Osteoblast (primary cell): Measurements from ENCODE around the gene AXIN2. TPM values are rescaled to one million over a fixed set of nuclear protein-coding genes. Genes with fewer than 3 reads are reported as not detected.

ENCODE experiments used
- DNase-seq: peaks from one replicate; pipeline ENCODE4 v3.0.0; 2011; ENCODE audit warnings: low spot score, mixed read lengths; ENCODE audit not compliant: insufficient read length; ENCODE audit errors: missing footprints
- H2AFZ ChIP-seq: 2 replicates; pipeline ENCODE4 v1.6.0; 2011; ENCODE audit warnings: mild to moderate bottlenecking, low read length
- H3K27ac ChIP-seq: 2 replicates; pipeline ENCODE4 v1.5.1; 2011; ENCODE audit warnings: mild to moderate bottlenecking, low read depth, low read length, moderate library complexity
- H3K27me3 ChIP-seq: 2 replicates; pipeline ENCODE4 v1.6.0; 2012; ENCODE audit warnings: mild to moderate bottlenecking, control low read depth, inconsistent platforms, low read length, moderate library complexity; ENCODE audit not compliant: insufficient read depth
- H3K36me3 ChIP-seq: 2 replicates; pipeline ENCODE4 v1.5.1; 2011; ENCODE audit warnings: mild to moderate bottlenecking, low read length, control low read depth, moderate library complexity; ENCODE audit not compliant: insufficient read depth
- H3K4me1 ChIP-seq: 2 replicates; pipeline ENCODE4 v1.5.1; 2011; ENCODE audit warnings: mild to moderate bottlenecking, low read length, control low read depth, moderate library complexity; ENCODE audit not compliant: insufficient read depth
- H3K4me2 ChIP-seq: 2 replicates; pipeline ENCODE4 v1.6.0; 2011; ENCODE audit warnings: mild to moderate bottlenecking, low read length; ENCODE audit not compliant: insufficient read depth
- H3K4me3 ChIP-seq: fragments of 200-600 bp; sonication (generic); 3 replicates; pipeline ENCODE4 v1.5.1; 2012; ENCODE audit warnings: mild to moderate bottlenecking, low read length, inconsistent platforms; ENCODE audit not compliant: insufficient read depth
- H3K79me2 ChIP-seq: 2 replicates; pipeline ENCODE4 v1.6.0; 2012; ENCODE audit warnings: mild to moderate bottlenecking, low read length, control low read depth, inconsistent platforms; ENCODE audit not compliant: insufficient read depth
- H3K9me3 ChIP-seq: 2 replicates; pipeline ENCODE4 v1.5.1; 2011; ENCODE audit warnings: low read depth, low read length, control low read depth
- H4K20me1 ChIP-seq: 2 replicates; pipeline ENCODE4 v1.6.0; 2012; ENCODE audit warnings: mild to moderate bottlenecking, low read length, control low read depth; ENCODE audit not compliant: insufficient read depth
- total RNA-seq: library from RNA; depleted of rRNA; stranded (reverse); fragments of >200 nt; gene quantifications from 2 replicates; pipeline ENCODE4 v1.2.3, GENCODE V29; 2012
- TF ChIP-seq, protein P1 (sequence below): IDR thresholded peaks from 2 replicates; pipeline ENCODE4 v1.5.1; 2011; ENCODE audit warnings: mild to moderate bottlenecking, low read depth, low read length, moderate library complexity; ENCODE audit errors: extremely low read depth

Gene AXIN2
- total RNA-seq, 1 donor: 5.1 TPM

DNA sequence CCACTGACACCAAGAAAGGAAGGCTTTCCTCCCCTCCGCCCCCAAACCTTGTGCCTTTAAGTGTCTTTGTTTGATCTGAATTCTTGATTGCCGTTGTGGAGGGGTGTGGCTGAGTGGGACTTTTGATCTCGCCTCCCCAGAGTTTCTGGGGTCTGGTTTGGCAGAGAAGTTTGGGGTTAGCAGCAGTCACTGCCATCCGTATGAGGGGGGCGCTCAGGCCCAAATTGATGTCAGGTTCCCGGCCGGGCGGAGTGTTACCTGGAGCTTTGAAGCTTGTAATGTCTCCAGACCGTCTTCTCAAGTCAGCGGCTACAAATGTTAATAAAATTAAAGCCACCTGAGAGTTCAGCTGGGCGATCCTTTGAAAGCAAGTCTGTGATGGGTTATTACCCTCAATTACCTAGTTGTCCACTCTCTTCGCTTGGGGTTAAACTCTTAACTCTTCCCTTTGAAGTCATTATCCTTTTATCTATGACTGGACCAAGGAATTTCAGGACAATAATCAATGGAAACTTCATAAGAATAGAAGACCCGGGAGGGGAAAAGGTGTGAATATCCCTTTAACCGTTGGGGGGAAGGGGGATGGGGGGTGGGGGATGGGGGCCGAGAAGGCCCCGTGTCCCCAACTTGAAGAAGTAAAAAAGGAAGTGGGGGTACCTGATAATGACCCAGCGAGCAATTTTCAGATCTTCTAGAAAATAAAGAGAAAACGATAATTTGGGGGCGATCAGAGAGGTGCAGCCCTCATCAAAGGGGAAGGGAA, 31.8 kb upstream of the AXIN2 start:
- Histone ChIP-seq H3K27me3 (no peaks in the 10 kb centered on the region), H3K36me3 (no peaks in the 10 kb centered on the region), H3K27ac (no peak overlapping the region), H3K4me3 (no peak overlapping the region), H3K79me2 (no peaks in the 10 kb centered on the region), H2AFZ (no peak overlapping the region), H4K20me1 (no peaks in the 10 kb centered on the region), H3K4me1 (no peaks in the 10 kb centered on the region), H3K9me3 (no peaks in the 10 kb centered on the region), H3K4me2 (peak overlapping the region; percentile 78)
- DNase-seq: no peak
- TF ChIP-seq, protein P1, sequence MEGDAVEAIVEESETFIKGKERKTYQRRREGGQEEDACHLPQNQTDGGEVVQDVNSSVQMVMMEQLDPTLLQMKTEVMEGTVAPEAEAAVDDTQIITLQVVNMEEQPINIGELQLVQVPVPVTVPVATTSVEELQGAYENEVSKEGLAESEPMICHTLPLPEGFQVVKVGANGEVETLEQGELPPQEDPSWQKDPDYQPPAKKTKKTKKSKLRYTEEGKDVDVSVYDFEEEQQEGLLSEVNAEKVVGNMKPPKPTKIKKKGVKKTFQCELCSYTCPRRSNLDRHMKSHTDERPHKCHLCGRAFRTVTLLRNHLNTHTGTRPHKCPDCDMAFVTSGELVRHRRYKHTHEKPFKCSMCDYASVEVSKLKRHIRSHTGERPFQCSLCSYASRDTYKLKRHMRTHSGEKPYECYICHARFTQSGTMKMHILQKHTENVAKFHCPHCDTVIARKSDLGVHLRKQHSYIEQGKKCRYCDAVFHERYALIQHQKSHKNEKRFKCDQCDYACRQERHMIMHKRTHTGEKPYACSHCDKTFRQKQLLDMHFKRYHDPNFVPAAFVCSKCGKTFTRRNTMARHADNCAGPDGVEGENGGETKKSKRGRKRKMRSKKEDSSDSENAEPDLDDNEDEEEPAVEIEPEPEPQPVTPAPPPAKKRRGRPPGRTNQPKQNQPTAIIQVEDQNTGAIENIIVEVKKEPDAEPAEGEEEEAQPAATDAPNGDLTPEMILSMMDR: no peak

DNA sequence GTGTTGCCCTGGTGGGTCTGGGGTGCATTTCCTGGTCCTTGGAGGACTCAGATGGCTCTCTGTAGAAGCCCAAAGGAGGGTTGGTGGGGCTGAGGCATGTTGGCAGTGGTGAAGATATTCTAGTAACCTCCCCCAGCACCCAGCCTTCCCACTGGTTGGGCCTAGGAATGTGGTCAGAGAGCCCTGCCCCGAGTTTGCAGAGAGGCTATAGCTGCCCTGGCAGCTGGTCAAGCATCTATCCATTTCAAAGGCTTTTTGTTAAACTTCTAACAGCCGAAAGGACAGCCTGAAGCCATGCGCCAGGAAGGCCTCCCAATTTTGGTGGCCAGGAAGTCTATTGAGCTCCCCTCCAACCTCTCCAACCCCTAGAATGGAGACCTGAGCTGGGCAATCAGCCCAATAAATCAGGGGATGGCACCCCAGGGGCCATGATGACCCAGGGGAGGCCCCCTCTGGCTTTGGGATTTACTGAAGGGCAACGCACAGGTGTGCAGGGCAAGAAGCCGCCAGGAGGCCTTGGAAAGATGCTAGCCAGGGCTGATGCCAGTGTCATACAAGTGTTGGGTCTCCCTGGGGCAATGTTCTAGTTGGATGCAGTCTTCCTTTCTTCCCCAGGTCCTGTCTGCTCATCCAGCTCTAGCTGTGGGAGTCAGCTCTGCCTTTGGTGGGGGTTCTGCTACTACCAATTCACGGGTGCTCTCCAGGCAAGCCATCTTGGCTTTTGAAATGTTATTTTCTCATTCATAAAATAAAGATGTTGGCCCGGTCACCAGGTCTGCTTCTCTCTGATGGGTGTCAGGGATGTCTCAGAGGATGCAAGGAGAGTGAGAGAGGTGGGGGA, 30.9 kb upstream of the AXIN2 start:
- Histone ChIP-seq H3K4me1 (no peaks in the 10 kb centered on the region), H3K36me3 (no peaks in the 10 kb centered on the region), H3K9me3 (no peaks in the 10 kb centered on the region), H3K27me3 (no peaks in the 10 kb centered on the region), H3K4me3 (no peak overlapping the region), H3K27ac (no peak overlapping the region), H4K20me1 (no peaks in the 10 kb centered on the region), H3K79me2 (no peaks in the 10 kb centered on the region), H2AFZ (no peak overlapping the region), H3K4me2 (no peak overlapping the region)
- TF ChIP-seq, protein P1: no peak
- DNase-seq: no peak

GRCh38 chr17:65589321-65589720, 27.9 kb upstream of the AXIN2 start:
- DNase-seq: no peak
- Histone ChIP-seq H3K4me1 (no peaks in the 10 kb centered on the region), H3K36me3 (no peaks in the 10 kb centered on the region), H2AFZ (no peak overlapping the region), H3K27ac (no peak overlapping the region), H3K27me3 (no peaks in the 10 kb centered on the region), H3K4me2 (no peak overlapping the region), H3K9me3 (no peaks in the 10 kb centered on the region), H3K4me3 (no peak overlapping the region), H3K79me2 (no peaks in the 10 kb centered on the region), H4K20me1 (no peaks in the 10 kb centered on the region)
- TF ChIP-seq, protein P1: no peak

- TF ChIP-seq, protein P1: no peak
- Histone ChIP-seq H3K4me2 (no peak overlapping the region), H3K79me2 (no peaks in the 10 kb centered on the region), H3K4me3 (no peak overlapping the region), H4K20me1 (no peaks in the 10 kb centered on the region), H3K9me3 (no peaks in the 10 kb centered on the region), H3K4me1 (no peaks in the 10 kb centered on the region), H3K27ac (no peak overlapping the region), H3K36me3 (no peaks in the 10 kb centered on the region), H2AFZ (no peak overlapping the region), H3K27me3 (no peaks in the 10 kb centered on the region)
- no peak for DNase-seq
These were observed 26.8 kb upstream of the AXIN2 start for GRCh38 chr17:65588181-65588808.
